Activated CD8-positive, alpha-beta memory T cell treated with anti-CD3 and anti-CD28 coated beads for 36 hours (primary cell): Measurements from ENCODE around the gene VAV1. TPM values are rescaled to one million over a fixed set of nuclear protein-coding genes. Genes with fewer than 3 reads are reported as not detected.

Experiments used
- CTCF ChIA-PET: fragments of 350-600 bp; sonication (Branson Sonifier 250); formaldehyde crosslinking; loops from one replicate; lab custom pipeline; 2021; ENCODE audit warnings: antibody characterized with exemption; lab: Charles Lee
- POLR2A ChIA-PET: fragments of 350-600 bp; sonication (Branson Sonifier 250); formaldehyde crosslinking; loops from one replicate; lab custom pipeline; 2021; ENCODE audit warnings: antibody characterized with exemption; lab: Charles Lee
- total RNA-seq, 2 experiments: library from RNA; stranded (reverse); gene quantifications; one replicate each; pipeline ENCODE4 v1.2.3, GENCODE V29; 2021

VAV1 gene
- total RNA-seq, 2 experiments from 2014 or later, result 59.5 to 59.7 TPM

DNA sequence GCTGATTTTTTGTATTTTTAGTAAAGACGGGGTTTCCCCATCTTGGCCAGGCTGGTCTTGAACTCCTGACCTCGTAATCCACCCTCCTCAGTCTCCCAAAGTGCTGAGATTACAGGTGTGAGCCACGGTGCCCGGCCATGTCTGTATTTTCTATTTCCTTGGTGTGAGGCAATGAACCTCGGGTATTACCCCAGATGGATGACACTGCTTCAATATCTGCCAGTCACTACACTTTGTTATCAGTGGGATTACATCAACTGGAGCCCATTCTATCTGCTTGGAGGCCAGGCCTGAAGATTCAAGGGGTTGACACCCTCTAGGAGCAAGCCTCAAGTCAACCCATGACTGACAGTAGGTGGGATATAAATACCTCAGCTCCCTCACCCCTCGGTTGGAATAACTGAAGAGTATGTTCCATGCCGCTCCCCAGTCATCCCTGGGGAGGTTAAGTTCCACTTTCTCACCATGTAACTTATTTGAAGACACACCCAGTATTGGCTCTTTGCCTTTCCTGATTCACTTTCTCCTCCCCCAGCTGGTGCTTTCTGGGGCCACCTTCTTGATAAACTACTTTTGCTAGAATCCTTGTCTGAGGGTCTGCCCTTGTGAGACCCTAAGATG lies 113.9 kb downstream of the VAV1 start:
- POLR2A ChIA-PET, result interaction anchor here (0.5 kb wide), 1 partner anchor 1149 kb away, joined by 8 read pairs; no protein-coding TSS in a partner anchor
- CTCF ChIA-PET, result no interaction called here

DNA sequence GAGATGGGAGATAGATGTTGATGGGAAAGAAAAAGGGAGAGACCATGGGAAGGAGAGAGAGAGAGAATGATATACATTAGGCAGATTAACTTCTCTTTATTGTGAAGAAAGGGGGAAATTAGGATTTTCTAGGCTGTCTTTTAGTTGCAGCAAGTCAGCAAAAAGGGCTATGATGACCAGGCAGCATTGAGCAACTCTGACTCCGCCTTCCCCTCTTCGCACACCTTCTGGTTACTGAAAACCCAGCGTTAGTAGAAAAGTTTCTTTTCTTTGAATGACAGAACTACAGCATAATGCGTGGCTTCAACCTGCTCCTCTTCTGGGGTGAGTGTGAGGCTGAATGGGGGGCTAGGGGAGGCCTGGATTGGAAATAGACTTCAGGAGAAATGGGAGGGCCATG lies 114.8 kb downstream of the VAV1 start, which contains the start of gene ADGRE1:
Gene ADGRE1 (plus strand): TSS at position 264 of the 400 bp plus-strand sequence. CDS start 30 bp downstream, at position 294.
- ChIA-PET CTCF (no interaction called here), POLR2A (no interaction called here)

DNA sequence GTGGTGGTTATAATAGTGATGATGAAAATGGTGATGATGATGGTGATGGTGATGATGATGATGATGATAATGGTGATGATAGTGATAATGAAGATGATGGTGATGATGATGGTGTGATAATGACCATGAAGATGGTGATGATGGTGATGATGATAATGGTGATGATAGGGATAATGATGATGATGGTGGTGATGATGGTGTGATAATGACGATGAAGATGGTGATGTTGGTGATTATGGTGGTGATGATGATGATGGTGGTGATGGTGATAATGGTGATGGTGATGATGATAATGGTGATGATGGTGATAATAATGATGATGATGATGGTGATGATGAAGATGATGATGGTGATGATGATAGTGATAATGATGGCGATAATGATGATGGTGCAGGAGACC lies 116.5 kb downstream of the VAV1 start:
- CTCF ChIA-PET, result interaction anchor here (0.7 to 1.3 kb wide), 2 partner anchors 36 to 153 kb away, joined by 3 read pairs; no protein-coding TSS in a partner anchor

DNA sequence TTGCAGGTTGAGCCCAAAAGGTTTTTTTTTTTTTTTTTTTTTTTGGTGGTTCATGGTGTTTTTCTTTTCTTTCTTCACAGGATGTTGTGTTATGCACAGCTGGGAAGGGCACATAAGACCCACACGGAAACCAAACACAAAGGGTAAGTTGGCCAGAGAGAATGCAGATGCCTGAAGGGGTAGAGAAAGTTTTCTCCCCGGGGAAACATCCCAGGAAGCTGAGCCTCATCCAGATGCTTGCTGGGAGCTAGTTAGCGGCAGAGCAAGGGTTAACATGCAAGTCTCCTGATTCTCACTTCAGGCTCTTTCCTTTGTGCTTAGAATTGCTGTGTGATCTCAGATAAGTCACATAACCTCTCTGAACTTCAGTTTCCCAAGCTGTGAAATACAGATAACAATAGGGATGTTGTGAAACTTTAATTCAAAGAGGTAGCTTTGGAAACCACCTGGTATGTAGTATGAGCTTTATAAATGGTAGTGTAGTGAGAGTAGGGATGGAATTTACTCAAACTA lies 117.9 kb downstream of the VAV1 start:
- ChIA-PET POLR2A (no interaction called here), CTCF (interaction anchor here (0.8 to 1.3 kb wide), 2 partner anchors 154 to 209 kb away, joined by 3 to 4 read pairs; no protein-coding TSS in a partner anchor)

More for the DNA sequence above, 116.5 kb downstream of the VAV1 start:
- POLR2A ChIA-PET, result no interaction called here

DNA sequence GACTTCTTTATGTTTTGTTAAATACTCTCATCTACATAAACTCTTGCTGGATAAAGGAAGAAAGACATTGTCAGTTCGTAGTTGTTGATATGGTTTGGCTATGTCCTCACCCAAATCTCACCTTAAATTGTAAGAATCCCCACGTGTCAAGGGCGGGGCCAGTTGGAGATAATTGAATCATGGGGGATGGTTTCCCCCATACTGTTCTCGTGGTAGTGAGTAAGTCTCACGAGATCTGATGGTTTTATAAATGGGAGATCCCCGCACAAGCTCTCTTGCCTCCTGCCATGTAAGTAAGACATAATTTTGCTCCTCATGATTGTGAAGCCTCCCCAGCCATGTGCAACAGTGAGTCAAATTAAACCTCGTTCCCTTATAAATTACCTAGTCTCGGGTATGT lies 118.4 kb downstream of the VAV1 start:
- CTCF ChIA-PET, result no interaction called here
- POLR2A ChIA-PET, result no interaction called here

DNA sequence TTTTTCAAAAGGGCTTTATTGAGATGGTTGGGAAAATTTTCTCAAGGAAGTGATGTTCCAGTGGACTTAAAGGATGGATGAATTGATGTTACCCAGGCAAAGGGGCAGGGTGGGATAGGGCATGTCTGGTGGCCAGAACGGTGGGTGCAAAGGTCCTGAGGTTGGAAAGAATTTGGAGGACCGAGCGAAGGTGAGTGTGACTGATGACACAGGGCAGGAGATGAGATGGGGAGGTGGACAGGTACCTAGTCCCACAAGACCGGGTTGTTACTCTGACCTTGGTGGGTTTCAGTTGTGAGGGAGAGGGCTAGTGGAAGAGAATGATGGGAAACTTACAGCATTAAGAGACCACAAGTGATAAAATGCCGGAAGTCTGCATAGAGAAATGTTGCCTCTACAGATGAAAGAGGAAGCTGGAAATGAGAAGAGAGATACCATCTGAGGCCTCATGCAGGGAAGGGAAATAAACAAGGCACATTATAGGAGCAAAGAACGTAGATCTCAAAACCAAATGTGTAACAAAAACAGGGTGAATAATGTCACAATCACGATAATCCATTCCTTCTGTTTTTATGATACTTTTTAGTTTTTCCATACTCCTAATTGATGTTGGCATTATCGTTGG lies 119.4 kb downstream of the VAV1 start:
- ChIA-PET CTCF (no interaction called here), POLR2A (no interaction called here)

DNA sequence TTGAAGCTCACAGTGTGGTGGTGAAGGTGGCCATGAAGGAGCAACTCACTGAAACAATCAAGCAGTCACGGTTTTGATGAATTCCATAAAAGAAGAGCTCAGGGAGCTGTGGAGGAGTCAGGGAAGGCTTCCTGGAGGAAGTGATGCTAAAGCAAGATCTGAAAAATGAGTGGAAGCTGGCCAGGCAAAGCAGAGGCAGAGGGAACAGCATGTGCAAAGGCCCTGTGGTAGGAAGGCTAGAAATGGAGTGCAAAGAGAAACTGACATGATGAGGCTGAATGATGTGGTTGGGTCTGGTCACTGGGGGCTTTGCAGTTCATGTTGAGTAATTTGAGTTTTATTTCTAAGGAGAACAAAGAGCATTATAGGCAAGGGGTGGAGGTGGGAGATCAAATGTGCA lies 121.8 kb downstream of the VAV1 start:
- ChIA-PET POLR2A (no interaction called here), CTCF (no interaction called here)

DNA sequence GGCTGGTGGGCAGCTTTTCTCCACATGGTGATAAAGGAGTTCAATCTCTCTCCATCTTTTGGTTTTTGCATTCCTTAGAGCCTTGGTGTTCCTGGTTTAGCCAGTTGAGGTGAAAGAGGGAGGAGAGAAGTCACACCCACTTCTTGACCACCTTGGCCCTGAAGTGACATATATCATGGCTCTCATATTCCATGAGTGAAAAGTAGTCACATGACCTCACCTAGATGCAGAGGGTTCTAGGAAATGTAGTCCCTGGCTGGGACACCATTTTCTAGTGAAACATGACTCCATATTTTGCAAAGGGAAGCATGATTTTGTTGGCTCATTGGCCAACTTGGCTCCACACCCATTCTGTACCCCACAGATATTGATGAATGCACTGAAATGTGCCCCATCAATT lies 130.9 kb downstream of the VAV1 start:
- CTCF ChIA-PET, result no interaction called here

DNA sequence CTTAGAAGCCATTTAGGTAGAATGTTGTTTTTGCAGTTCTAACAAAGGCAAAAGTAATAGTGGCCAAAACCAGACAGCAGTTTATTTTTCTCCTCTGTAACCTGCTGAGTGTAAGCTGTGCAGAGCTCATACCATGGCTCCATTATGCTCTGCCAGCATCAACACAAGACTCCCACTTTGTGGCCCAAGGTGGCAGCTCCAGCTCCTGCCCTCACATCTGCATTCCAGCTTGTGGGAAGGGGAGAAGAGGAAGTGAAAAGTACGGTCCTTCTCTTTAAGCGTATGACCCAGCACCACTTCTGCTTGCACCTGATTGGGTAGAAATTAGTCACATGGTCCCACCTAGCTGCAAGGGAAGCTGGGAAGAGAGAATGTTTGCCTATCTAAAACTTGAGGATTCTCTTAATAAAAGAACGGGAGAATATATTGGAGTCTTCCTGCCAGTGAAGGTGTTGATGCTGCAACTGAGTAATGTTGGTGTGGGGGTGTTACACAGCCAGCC lies 134.1 kb downstream of the VAV1 start:
- POLR2A ChIA-PET, result no interaction called here
- CTCF ChIA-PET, result no interaction called here

More for the DNA sequence above, 130.9 kb downstream of the VAV1 start:
- POLR2A ChIA-PET, result no interaction called here

Other genes starting within 250 kb of the VAV1 start
- gene TNFSF9, start 241.7 kb upstream of the VAV1 start, total RNA-seq, result 1 to 10 TPM; 5.1 to 6.3 TPM
- gene CD70, start 181.6 kb upstream of the VAV1 start, total RNA-seq, result 10 to 100 TPM; 41.2 to 43.3 TPM
- 100 to 1,000 TPM; 101 to 104 TPM for gene TNFSF14, start 102.5 kb upstream of the VAV1 start, total RNA-seq
- under 1 TPM; 0.74 to 0.88 TPM for gene C3, start 52.1 kb upstream of the VAV1 start, total RNA-seq
- gene GPR108, start 35.1 kb upstream of the VAV1 start, total RNA-seq, result 10 to 100 TPM; 63.2 to 74.7 TPM
- gene TRIP10, start 33.0 kb upstream of the VAV1 start, total RNA-seq, result 10 to 100 TPM; 42.6 to 43.4 TPM
- 10 to 100 TPM; 18.1 to 20.3 TPM for gene SH2D3A, start 5.3 kb upstream of the VAV1 start, total RNA-seq
- gene ADGRE1, start 114.9 kb downstream of the VAV1 start, total RNA-seq, result under 1 TPM; 0.44 TPM
- gene MBD3L2B, start 248.7 kb downstream of the VAV1 start, total RNA-seq, result not detected